Measurements from ENCODE around the gene TLE5.
"Not testable (repeated sequence)": the region's sequence is repeated elsewhere in the genome, so short reads cannot be mapped to it uniquely, and the experiment has no call there.

The TLE5 gene

GRCh38 chr19:3061182-3062161 is 823 bp downstream of the TLE5 start:
- DNase-seq (ENCODE audit: low read depth in 2 of 2): peak in 1 of 2 donors; percentile 32

GRCh38 chr19:3060857-3061181 is 1.5 kb downstream of the TLE5 start:
- no peak for DNase-seq (ENCODE audit: low read depth in 2 of 2)

GRCh38 chr19:3059653-3060052 is 2.6 kb downstream of the TLE5 start:
- no peak for DNase-seq (ENCODE audit: low read depth in 2 of 2)

- no peak for DNase-seq (ENCODE audit: low read depth in 2 of 2)
These were observed 3.4 kb downstream of the TLE5 start for GRCh38 chr19:3058821-3059314.

GRCh38 chr19:3058009-3058820 is 4.1 kb downstream of the TLE5 start:
- no peak for DNase-seq (ENCODE audit: low read depth in 2 of 2)

- no peak for DNase-seq (ENCODE audit: low read depth in 2 of 2)
These were observed 5.0 kb downstream of the TLE5 start for GRCh38 chr19:3057275-3057714.

- no peak for DNase-seq (ENCODE audit: low read depth in 2 of 2)
These were observed 5.7 kb downstream of the TLE5 start for GRCh38 chr19:3056417-3057088.

GRCh38 chr19:3055741-3056416 is 6.4 kb downstream of the TLE5 start:
- no peak for DNase-seq (ENCODE audit: low read depth in 2 of 2)

GRCh38 chr19:3054972-3055740 is 7.1 kb downstream of the TLE5 start:
- DNase-seq (ENCODE audit: low read depth in 2 of 2): no peak

- no peak for DNase-seq (ENCODE audit: low read depth in 2 of 2)
These were observed 7.9 kb downstream of the TLE5 start for GRCh38 chr19:3054265-3054971.

GRCh38 chr19:3053780-3054179 is 8.5 kb downstream of the TLE5 start:
- no peak for DNase-seq (ENCODE audit: low read depth in 2 of 2)

GRCh38 chr19:3053218-3053621 is 9.1 kb downstream of the TLE5 start:
- DNase-seq (ENCODE audit: low read depth in 2 of 2): no peak

GRCh38 chr19:3050016-3050415 is 12.3 kb downstream of the TLE5 start:
- not testable (repeated sequence) for DNase-seq (ENCODE audit: low read depth in 2 of 2)

GRCh38 chr19:3049089-3049488 is 13.2 kb downstream of the TLE5 start:
- DNase-seq (ENCODE audit: low read depth in 2 of 2): no peak

- DNase-seq (ENCODE audit: low read depth in 2 of 2): no peak
These were observed 14.1 kb downstream of the TLE5 start for GRCh38 chr19:3048190-3048533.

- peak; percentile 47 to 68 for DNase-seq (ENCODE audit: low read depth in 2 of 2)
These were observed 14.7 kb downstream of the TLE5 start for GRCh38 chr19:3047496-3048189.

- DNase-seq (ENCODE audit: low read depth in 2 of 2): no peak
These were observed 15.4 kb downstream of the TLE5 start for GRCh38 chr19:3046698-3047495.

GRCh38 chr19:3045885-3046697 is 16.2 kb downstream of the TLE5 start:
- DNase-seq (ENCODE audit: low read depth in 2 of 2): no peak
